ENCODE results near the gene MAP7D3. TPM values are rescaled to one million over a fixed set of nuclear protein-coding genes. Genes with fewer than 3 reads are reported as not detected.

The MAP7D3 gene
- total and polyA plus RNA-seq, 10 of the 15 experiments (the other 5 are each of a cell fraction or from before 2014, with no cell fraction given): 9.1 to 24.0 (median 11.0) TPM

DNA sequence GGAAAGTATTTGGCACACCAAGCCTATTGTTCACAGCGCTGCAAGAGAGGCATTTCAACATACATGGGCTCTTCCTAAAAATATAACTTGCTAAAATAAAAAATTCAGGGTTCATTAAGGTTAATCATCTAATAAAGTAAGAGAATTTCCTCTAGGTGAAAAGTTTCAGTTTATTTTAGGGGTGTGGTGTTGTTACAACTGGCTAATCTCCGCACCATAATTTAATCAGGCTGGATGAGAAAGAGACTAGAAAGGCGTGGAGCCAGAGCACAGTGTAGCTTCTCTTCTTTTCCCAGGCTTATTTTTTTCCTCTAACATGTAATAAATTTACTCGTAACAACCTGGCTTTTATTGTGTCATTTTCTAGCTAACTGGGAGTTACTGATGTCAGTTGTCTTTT is 56.0 kb downstream of the MAP7D3 start:
- no peaks in the 10 kb centered on the region for H3K4me1 ChIP-seq (ENCODE audit: control insufficient read depth, insufficient read depth, low read length)
- H3K79me2 ChIP-seq (ENCODE audit: control insufficient read depth, insufficient read depth, low read length): no peaks in the 10 kb centered on the region
- in situ Hi-C loops (cut with MboI): no loop called here
- no peak overlapping the region for H3K4me2 ChIP-seq (ENCODE audit: control insufficient read depth, insufficient read depth)
- RAD21 ChIA-PET (ENCODE audit: unreplicated experiment): no interaction called here
- POLR2A ChIA-PET: no interaction called here
- ATAC-seq: no peak
- H3K36me3 ChIP-seq (ENCODE audit: control insufficient read depth in 2 of 2, insufficient read depth in 2 of 2, low read length in 1 of 2): no peaks in the 10 kb centered on the region
- H3K27me3 ChIP-seq (replicated peaks in 1 of 2; ENCODE audit: control insufficient read depth in 2 of 2, insufficient read depth in 2 of 2, low read length in 1 of 2): no peaks in the 10 kb centered on the region; a peak in 1 of 4 replicates
- TF ChIP-seq LARP7 (IDR thresholded peaks at IDR 0.05) (no peak), NFYB (IDR thresholded peaks at IDR 0.05; ENCODE audit: insufficient read depth, low read depth, low read length) (no peak), SMAD1 (IDR thresholded peaks at IDR 0.05; ENCODE audit: low read depth, partially characterized antibody) (no peak), SRF (IDR thresholded peaks at IDR 0.05; ENCODE audit: low read depth in 2 of 2, low read length in 2 of 2) (no peak), ZNF622 (IDR thresholded peaks at IDR 0.05) (no peak), HDAC6 (IDR thresholded peaks at IDR 0.05; ENCODE audit: unreplicated experiment) (no peak), ZBTB40 (IDR thresholded peaks at IDR 0.05; ENCODE audit: borderline replicate concordance) (no peak)
- intact Hi-C loops (cut with micrococcal nuclease; ENCODE audit: unreplicated experiment): no loop called here
- no peaks in the 10 kb centered on the region for H3K9me3 ChIP-seq (replicated peaks; ENCODE audit: control insufficient read depth, insufficient read depth, low read length)
- H3K9ac ChIP-seq (ENCODE audit: control insufficient read depth, insufficient read depth, low read length): no peak overlapping the region
- CTCF ChIA-PET: no interaction called here
- no peak overlapping the region for H2AFZ ChIP-seq (ENCODE audit: control insufficient read depth, low read depth, low read length)
- no peak overlapping the region for H3K27ac ChIP-seq (ENCODE audit: control insufficient read depth, insufficient read depth)
- H4K20me1 ChIP-seq (ENCODE audit: control insufficient read depth, insufficient read depth): no peaks in the 10 kb centered on the region
- H3K4me3 ChIP-seq: no peak overlapping the region
- FAIRE-seq: no peak
- SMC1A ChIA-PET (ENCODE audit: uncharacterized antibody, unreplicated experiment): no interaction called here
- no peak for DNase-seq (ENCODE audit: low read depth, low spot score)
- 56% methylated on average over 4 of the region's 4 CpGs for WGBS (ENCODE audit: insufficient coverage, insufficient replicate concordance, low lambda C conversion rate, missing lambda C conversion rate)
- no TSS peak for BruUV-seq (replicated peaks)

Data from GM12878 (cell line).